Measurements from ENCODE around the gene DCC. TPM values are rescaled to one million over a fixed set of nuclear protein-coding genes. Genes with fewer than 3 reads are reported as not detected.

The DCC gene
- total and polyA plus RNA-seq, 2 of the 8 experiments (the other 6 are each of a cell fraction or from before 2014, with no cell fraction given) = 0.14 to 1.4 TPM

GRCh38 chr18:53521068-53521467, 1181.1 kb downstream of the DCC start:
- Histone ChIP-seq H3K56ac (replicated peaks; ENCODE audit: insufficient read length, low read depth, low read length) (no peak overlapping the region), H2BK20ac (ENCODE audit: low read length) (no peak overlapping the region), H3K36me3 (ENCODE audit: control insufficient read depth in 2 of 4, insufficient read depth in 4 of 4, low read length in 3 of 4) (no peaks in the 10 kb centered on the region), H2BK5ac (ENCODE audit: low read depth, low read length) (no peak overlapping the region), H3K9me3 (ENCODE audit: insufficient read depth in 2 of 2, low read depth in 1 of 2, low read length in 1 of 2) (no peaks in the 10 kb centered on the region), H3K18ac (ENCODE audit: extremely low read depth, low read length) (no peak overlapping the region), H3K27me3 (replicated peaks in 1 of 4; ENCODE audit: control insufficient read depth in 3 of 4, extremely low read depth in 1 of 4, insufficient read depth in 3 of 4, low read length in 3 of 4) (no peaks in the 10 kb centered on the region), H3K79me1 (ENCODE audit: low read depth, low read length) (no peaks in the 10 kb centered on the region), H4K20me1 (replicated peaks in 1 of 2; ENCODE audit: control insufficient read depth in 1 of 2, insufficient read depth in 2 of 2, low read length in 2 of 2) (no peaks in the 10 kb centered on the region), H3K4ac (replicated peaks; ENCODE audit: insufficient read length, low read depth, low read length) (no peak overlapping the region), H3K4me3 (ENCODE audit: extremely low read depth in 1 of 4, insufficient read depth in 2 of 4, low read depth in 3 of 4, low read length in 4 of 4) (no peak overlapping the region), H3K27ac (ENCODE audit: low read depth, low read length) (no peak overlapping the region), H3K4me2 (ENCODE audit: insufficient read depth in 1 of 2, low read depth in 2 of 2, low read length in 2 of 2) (no peak overlapping the region), H3K9ac (replicated peaks in 1 of 4; ENCODE audit: extremely low read depth in 1 of 4, low read depth in 3 of 4, low read length in 3 of 4) (no peak overlapping the region), H4K91ac (replicated peaks; ENCODE audit: insufficient read length, low read length) (no peak overlapping the region), H3K23ac (ENCODE audit: insufficient read length) (no peak overlapping the region), H2AK5ac (ENCODE audit: low read depth, low read length) (no peak overlapping the region), H4K8ac (ENCODE audit: extremely low read depth, insufficient read depth, low read length) (no peak overlapping the region), H3K4me1 (replicated peaks in 1 of 4; ENCODE audit: control insufficient read depth in 3 of 4, insufficient read depth in 4 of 4, low read length in 3 of 4) (no peaks in the 10 kb centered on the region), H4K5ac (ENCODE audit: insufficient read length, low read depth, low read length) (no peak overlapping the region), H2BK12ac (ENCODE audit: low read depth, low read length) (no peak overlapping the region), H2AFZ (ENCODE audit: low read length) (no peak overlapping the region), H3K14ac (ENCODE audit: insufficient read length) (no peak overlapping the region), H2BK120ac (replicated peaks; ENCODE audit: low read depth, low read length) (no peak overlapping the region), H3K23me2 (ENCODE audit: low read depth, low read length) (no peaks in the 10 kb centered on the region), H2BK15ac (ENCODE audit: low read length) (no peak overlapping the region), H3K79me2 (ENCODE audit: control insufficient read depth in 1 of 2, insufficient read depth in 2 of 2, low read length in 2 of 2) (no peaks in the 10 kb centered on the region)
- no peak for DNase-seq (ENCODE audit: low read depth in 1 of 2, low spot score in 2 of 2)
- CTCF ChIA-PET (ENCODE audit: partially characterized antibody) = interaction anchor here (1.4 kb wide), 1 partner anchor 46 kb away, joined by 3 read pairs; no protein-coding TSS in a partner anchor
- 83% methylated on average over 7 of the region's 7 CpGs; no CpG with 5 or more reads in 1 of the 2 experiments for WGBS, 2 experiments (ENCODE audit: extremely low coverage in 1 of 2, insufficient coverage in 1 of 2, insufficient read length in 1 of 2, insufficient replicate concordance in 2 of 2, low coverage in 1 of 2, low lambda C conversion rate in 2 of 2, missing lambda C conversion rate in 1 of 2)
- no peak for FAIRE-seq
- POLR2A ChIA-PET (ENCODE audit: partially characterized antibody) = no interaction called here
- TF ChIP-seq CBX8 (IDR thresholded peaks at IDR 0.05; ENCODE audit: borderline replicate concordance, low read depth, low read length) (no peak), SAP30 (IDR thresholded peaks at IDR 0.05; ENCODE audit: insufficient read depth, insufficient replicate concordance, low read length) (no peak), BCL11A (IDR thresholded peaks at IDR 0.05; ENCODE audit: low read depth in 2 of 2, low read length in 2 of 2) (no peak), CBX5 (IDR thresholded peaks at IDR 0.05; ENCODE audit: low read depth, low read length) (no peak), TEAD4 (IDR thresholded peaks at IDR 0.05; ENCODE audit: low read depth, low read length) (no peak), E2F6 (IDR thresholded peaks at IDR 0.05) (no peak)

Measured in H1 (cell line).